HepG2 (cell line): ENCODE measurements around the gene ACTL7B. TPM values are rescaled to one million over a fixed set of nuclear protein-coding genes. Genes with fewer than 3 reads are reported as not detected.

Experiments
- ATAC-seq: fragments of 200-7000 bp; cut with Tn5 transposase; 3 replicates; pipeline ENCODE4 v1.9.1; 2020; ENCODE audit warnings: mild to moderate bottlenecking, moderate library complexity
- Bru-seq: library from RNA; stranded (reverse); fragments of 400-500 nt; gene quantifications from one replicate; lab custom pipeline; 2021; lab: Mats Ljungman, UMichigan
- BruChase-seq, 2 experiments: library from RNA; stranded (reverse); fragments of 400-500 nt; gene quantifications; one replicate each; lab custom pipeline; 2021; lab: Mats Ljungman, UMichigan
- BruUV-seq: library from RNA; stranded (reverse); fragments of 400-500 nt; replicated peaks from 2 replicates; lab custom pipeline; 2021; lab: Mats Ljungman, UMichigan
- CTCF ChIA-PET: fragments of 300-600 bp; formaldehyde crosslinking; extraction: SDS; loops from one replicate; lab custom pipeline; 2021; ENCODE audit warnings: low total read pairs, inconsistent platforms, low intra/inter-chr PET ratio; lab: Yijun Ruan, JAX
- POLR2A ChIA-PET: fragments of 350-600 bp; sonication (Branson Sonifier 250); formaldehyde crosslinking; loops from one replicate; lab custom pipeline; 2020; ENCODE audit warnings: antibody characterized with exemption, inconsistent platforms; lab: Yijun Ruan, JAX
- DNase-seq: peaks from one replicate; pipeline ENCODE4 v3.0.0-alpha.2; 2015; ENCODE audit warnings: low spot score
- FAIRE-seq: peaks from 3 replicates; lab custom pipeline; 2011; peaks lifted over from hg19 to GRCh38; lab: Jason Lieb, UNC
- H2AFZ ChIP-seq: one replicate; pipeline ENCODE4 v1.6.1; 2011; ENCODE audit warnings: low read length, inconsistent platforms
- H3K27ac ChIP-seq: fragments of 300-600 bp; 3 replicates; pipeline ENCODE4 v1.8.0; 2011; ENCODE audit warnings: mixed run types, mild to moderate bottlenecking, mixed read lengths, low read length, inconsistent platforms; ENCODE audit not compliant: insufficient read depth; ENCODE audit errors: extremely low read length
- H3K27me3 ChIP-seq, 2 experiments: fragments of 200-600 bp in 1 of 2; 2 replicates in 1 of 2; 3 replicates in 1 of 2; pipeline versions ENCODE4 v1.6.0 to v1.8.0; 2011; ENCODE audit warnings: low read length in 2 of 2, mild to moderate bottlenecking in 2 of 2, moderate library complexity in 2 of 2, inconsistent platforms in 1 of 2; ENCODE audit not compliant: insufficient read depth in 2 of 2, control insufficient read depth in 1 of 2
- H3K36me3 ChIP-seq, 2 experiments: fragments of 200-600 bp in 1 of 2; replicated peaks in 1 of 2; 2 replicates in 1 of 2; 3 replicates in 1 of 2; pipeline versions ENCODE4 v1.5.1 to v1.8.0; 2011; ENCODE audit warnings: low read length in 2 of 2, inconsistent platforms in 1 of 2; ENCODE audit not compliant: insufficient read depth in 2 of 2, control insufficient read depth in 1 of 2
- H3K4me1 ChIP-seq: 2 replicates; pipeline ENCODE4 v1.5.1; 2012; ENCODE audit warnings: low read length, inconsistent platforms; ENCODE audit not compliant: insufficient read depth
- H3K4me2 ChIP-seq: 2 replicates; pipeline ENCODE4 v1.6.0; 2011; ENCODE audit warnings: low read depth, low read length, inconsistent platforms
- H3K4me3 ChIP-seq, 3 experiments: fragments of 200-600 bp in 1 of 3; sonication (generic), shearing (Covaris generic) in 1 of 3; replicated peaks in 1 of 3; 2 replicates each; pipeline ENCODE4 v1.5.1; 2011 to 2016; ENCODE audit warnings: low read length in 3 of 3, inconsistent platforms in 2 of 3, low read depth in 2 of 3, mild to moderate bottlenecking in 2 of 3, control low read depth in 1 of 3, mixed read lengths in 1 of 3; ENCODE audit not compliant: insufficient read depth in 1 of 3
- H3K79me2 ChIP-seq: one replicate; pipeline ENCODE4 v1.6.1; 2011; ENCODE audit warnings: low read length, inconsistent platforms; ENCODE audit not compliant: insufficient read depth
- H3K9ac ChIP-seq: 2 replicates; pipeline ENCODE4 v1.6.0; 2011; ENCODE audit warnings: mild to moderate bottlenecking, low read depth, low read length, inconsistent platforms; ENCODE audit not compliant: insufficient read depth
- H3K9me3 ChIP-seq: 2 replicates; pipeline ENCODE4 v1.5.1; 2012; ENCODE audit warnings: mild to moderate bottlenecking, low read length
- H4K20me1 ChIP-seq: 2 replicates; pipeline ENCODE4 v1.6.0; 2011; ENCODE audit warnings: inconsistent platforms, mild to moderate bottlenecking, low read length, moderate library complexity; ENCODE audit not compliant: insufficient read depth
- ARID2 ChIP-seq: sonication (generic); formaldehyde crosslinking; IDR thresholded peaks from 2 replicates; pipeline ENCODE4 v1.8.1; 2022; ENCODE audit warnings: mild to moderate bottlenecking, missing genetic modification reagents, borderline replicate concordance
- CCAR2 ChIP-seq: fragments of 200-400 bp; formaldehyde crosslinking; optimal IDR thresholded peaks from 2 replicates; pipeline ENCODE3; 2018; ENCODE audit warnings: low read depth, mild to moderate bottlenecking, low read length, moderate library complexity
- CREM ChIP-seq, 2 experiments: sonication (generic) in 1 of 2; formaldehyde crosslinking in 1 of 2; IDR thresholded peaks; 2 replicates each; pipeline versions ENCODE4 v1.4.0 to v1.6.1; 2016 to 2020; ENCODE audit warnings: antibody characterized with exemption in 1 of 2, mild to moderate bottlenecking in 1 of 2, missing genetic modification reagents in 1 of 2
- IKZF1 ChIP-seq: fragments of 450-650 bp; IDR thresholded peaks from 2 replicates; pipeline ENCODE4 v1.7.1; 2016
- ISL2 ChIP-seq: sonication (generic); formaldehyde crosslinking; IDR thresholded peaks from 2 replicates; pipeline ENCODE4 v1.5.0; 2020; ENCODE audit warnings: missing genetic modification reagents
- KMT2B ChIP-seq: IDR thresholded peaks from 2 replicates; pipeline ENCODE4 v1.6.1; 2016; ENCODE audit warnings: missing genetic modification reagents, missing compliant biosample characterization
- MAFK ChIP-seq, 2 experiments: IDR thresholded peaks in 1 of 2; conservative IDR thresholded peaks in 1 of 2; 2 replicates each; pipeline ENCODE4 v1.6.1; 2011; ENCODE audit warnings: improper control_type of control experiment in 2 of 2, low read length in 2 of 2
- MIER3 ChIP-seq: IDR thresholded peaks from 2 replicates; pipeline ENCODE4 v1.6.1; 2016; ENCODE audit warnings: missing compliant biosample characterization, borderline replicate concordance
- NFIC ChIP-seq: IDR thresholded peaks from 2 replicates; pipeline ENCODE4 v1.6.1; 2012; ENCODE audit warnings: mild to moderate bottlenecking, low read length, inconsistent platforms
- NR2C2 ChIP-seq: sonication (generic); formaldehyde crosslinking; IDR thresholded peaks from 2 replicates; pipeline ENCODE4 v1.4.0; 2020; ENCODE audit warnings: missing genetic modification reagents, mild to moderate bottlenecking, moderate library complexity, borderline replicate concordance
- RFX1 ChIP-seq: fragments of 450-650 bp; IDR thresholded peaks from 2 replicates; pipeline ENCODE4 v1.6.1; 2017
- SKI ChIP-seq: fragments of 450-650 bp; IDR thresholded peaks from one replicate; pipeline ENCODE4 v1.6.1; 2018; ENCODE audit warnings: mild to moderate bottlenecking; ENCODE audit not compliant: partially characterized antibody
- SP1 ChIP-seq, 2 experiments: fragments of 450-650 bp in 1 of 2; sonication (generic) in 1 of 2; formaldehyde crosslinking in 1 of 2; IDR thresholded peaks; 2 replicates each; pipeline versions ENCODE4 v1.4.0 to v1.6.1; 2016 to 2020; ENCODE audit warnings: missing genetic modification reagents in 1 of 2
- ZNF121 ChIP-seq: sonication (generic); formaldehyde crosslinking; IDR thresholded peaks from 2 replicates; pipeline ENCODE4 v1.5.0; 2020; ENCODE audit warnings: mild to moderate bottlenecking, missing genetic modification reagents
- ZNF251 ChIP-seq: sonication (generic); formaldehyde crosslinking; IDR thresholded peaks from 2 replicates; pipeline ENCODE4 v1.9.0; 2021; ENCODE audit warnings: mild to moderate bottlenecking, missing genetic modification reagents
- ZNF512B ChIP-seq: sonication (generic); formaldehyde crosslinking; IDR thresholded peaks from 2 replicates; pipeline ENCODE4 v1.5.1; 2020; ENCODE audit warnings: missing genetic modification reagents, mild to moderate bottlenecking, borderline replicate concordance
- ZNF557 ChIP-seq: sonication (generic); formaldehyde crosslinking; IDR thresholded peaks from 2 replicates; pipeline ENCODE4 v1.4.0; 2020; ENCODE audit warnings: missing genetic modification reagents
- ZSCAN20 ChIP-seq: sonication (generic); formaldehyde crosslinking; IDR thresholded peaks from 2 replicates; pipeline ENCODE4 v1.4.0; 2020; ENCODE audit warnings: missing genetic modification reagents, mild to moderate bottlenecking, borderline replicate concordance
- WGBS: methylation state at CpG from one replicate; pipeline ENCODE4 v1.1.6; 2017; ENCODE audit warnings: low lambda C conversion rate; 5-methylcytosine and 5-hydroxymethylcytosine counted together
- in situ Hi-C: cut with HindIII; loops from 2 replicates; pipeline ENCODE4 v1.10.0; 2017; ENCODE audit warnings: low pct_unique_long_range_greater_than_20kb; ENCODE audit not compliant: extremely low pct_ligation_motif_present
- intact Hi-C: fragments of 100-400 bp; cut with micrococcal nuclease; formaldehyde crosslinking; loops from one replicate; pipeline ENCODE4 v1.10.0; 2022; ENCODE audit not compliant: unreplicated experiment
- long read RNA-seq, 2 experiments: library from RNA in 1 of 2; library from polyadenylated mRNA in 1 of 2; stranded (forward) in 1 of 2; unstranded in 1 of 2; transcript quantifications; one replicate each; pipeline ENCODE4 v2.0.0, GENCODE V29; 2019 to 2022
- polyA minus RNA-seq, 3 experiments: library from RNA; depleted of rRNA, polyadenylated mRNA; stranded (reverse); fragments of >200 nt; gene quantifications; 2 replicates each; pipeline ENCODE4 v1.2.3, GENCODE V29; 2011; ENCODE audit warnings: low replicate concordance in 1 of 3
- polyA plus RNA-seq, 8 experiments: library from polyadenylated mRNA; depleted of rRNA in 3 of 8; stranded (reverse) in 7 of 8; unstranded in 1 of 8; fragments of >200 nt; fragmentation: Illumina TruSeq in 4 of 8; extraction: Trizol in 4 of 8; gene quantifications; 2 replicates each; pipeline versions ENCODE4 v1.2.1 to v1.2.3, GENCODE V29; 2011 to 2016; ENCODE audit warnings: low read depth in 4 of 8, missing spikeins in 1 of 8, mixed read lengths in 1 of 8; ENCODE audit not compliant: insufficient read depth in 1 of 8
- total RNA-seq, 5 experiments: library from RNA; depleted of rRNA; stranded (reverse); fragments of >200 nt; fragmentation: Illumina TruSeq; extraction: Trizol; gene quantifications; 2 replicates each; pipeline ENCODE4 v1.2.3, GENCODE V29; 2016; ENCODE audit warnings: low read depth in 1 of 5

ACTL7B gene
- total RNA-seq (2016; rRNA removed; fragmentation: Illumina TruSeq; extraction: Trizol) = 0.07 TPM in 1 of 2 replicates, not detected in the other
- not detected in 2 replicates for total RNA-seq (2016; cell fraction: cytosol; rRNA removed; fragmentation: Illumina TruSeq; extraction: Trizol; ENCODE audit: low read depth)
- total RNA-seq (2016; cell fraction: insoluble cytoplasmic fraction; rRNA removed; fragmentation: Illumina TruSeq; extraction: Trizol) = 0.13 TPM in 1 of 2 replicates, not detected in the other
- not detected in 2 replicates for total RNA-seq (2016; cell fraction: membrane; rRNA removed; fragmentation: Illumina TruSeq; extraction: Trizol)
- total RNA-seq (2016; cell fraction: nucleus; rRNA removed; fragmentation: Illumina TruSeq; extraction: Trizol) = 0.50 and 0.60 TPM in 2 replicates
- 0.07 and 0.11 TPM in 2 replicates for polyA plus RNA-seq (2011; rRNA removed)
- polyA plus RNA-seq (2011; cell fraction: cytosol; rRNA removed) = 0.04 TPM in 1 of 2 replicates, not detected in the other
- 0.90 and 1.2 TPM in 2 replicates for polyA plus RNA-seq (2011; cell fraction: nucleus; rRNA removed)
- polyA plus RNA-seq (2012) = 0.07 TPM in 1 of 2 replicates, not detected in the other
- polyA plus RNA-seq (2016; cell fraction: cytosol; fragmentation: Illumina TruSeq; extraction: Trizol; ENCODE audit: low read depth) = not detected in 2 replicates
- polyA plus RNA-seq (2016; cell fraction: insoluble cytoplasmic fraction; fragmentation: Illumina TruSeq; extraction: Trizol; ENCODE audit: low read depth) = not detected in 2 replicates
- not detected in 2 replicates for polyA plus RNA-seq (2016; cell fraction: membrane; fragmentation: Illumina TruSeq; extraction: Trizol; ENCODE audit: low read depth)
- polyA plus RNA-seq (2016; cell fraction: nucleus; fragmentation: Illumina TruSeq; extraction: Trizol; ENCODE audit: insufficient read depth, low read depth) = 0.81 and 0.96 TPM in 2 replicates
- polyA minus RNA-seq (2011; rRNA and poly(A)+ RNA removed; ENCODE audit: low replicate concordance) = 0.09 and 0.16 TPM in 2 replicates
- polyA minus RNA-seq (2011; cell fraction: cytosol; rRNA and poly(A)+ RNA removed) = not detected in 2 replicates
- 1.4 and 2.0 TPM in 2 replicates for polyA minus RNA-seq (2011; cell fraction: nucleus; rRNA and poly(A)+ RNA removed)
- Bru-seq, nascent RNA = percentile 41 among the genes with signal in this experiment
- percentile 53 among the genes with signal in this experiment for BruChase-seq, experiment 1, labeled RNA remaining after a 6-hour chase
- BruChase-seq, experiment 2, labeled RNA remaining after a 2-hour chase = percentile 52 among the genes with signal in this experiment
- long read RNA-seq, experiment 1 = 0 reads
- long read RNA-seq, experiment 2 = 0 reads

- no peak within 1 kb of the TSS for H3K4me2 ChIP-seq
- H3K27me3 ChIP-seq = no peaks in the 10 kb centered on the region
- ChIA-PET POLR2A (no interaction called here), CTCF (no interaction called here)
- no peaks in the 10 kb centered on the region for H3K9me3 ChIP-seq
- no peak within 1 kb of the TSS for H3K4me3 ChIP-seq
- no TSS peak for BruUV-seq
- no peaks in the 10 kb centered on the region for H3K36me3 ChIP-seq
- intact Hi-C loops (no loop called here), in situ Hi-C loops (no loop called here)
- ATAC-seq (no peak), DNase-seq (no peak), FAIRE-seq (no peak)
- H3K27ac ChIP-seq = no peak within 1 kb of the TSS
- H3K4me1 ChIP-seq = peaks cover 45% of the 10 kb centered on the region
- 81% methylated on average over 2 of the region's 7 CpGs for WGBS
- H3K79me2 ChIP-seq = no peaks in the 10 kb centered on the region
- H2AFZ ChIP-seq = no peak within 1 kb of the TSS
- no peak within 1 kb of the TSS for H3K9ac ChIP-seq
- no peaks in the 10 kb centered on the region for H4K20me1 ChIP-seq
- TF ChIP-seq MAFK (conservative IDR thresholded peaks at IDR 0.05 in 1 of 2, IDR thresholded peaks at IDR 0.05 in 1 of 2; ENCODE audit: low read length in 2 of 2) (no peak), IKZF1 (no peak), CCAR2 (no peak), RFX1 (no peak), ZNF557 (CRISPR knock-in tag) (no peak), ISL2 (CRISPR knock-in tag) (no peak), MIER3 (CRISPR knock-in tag) (no peak), ZNF512B (CRISPR knock-in tag) (no peak), NR2C2 (CRISPR knock-in tag) (no peak), SKI (no peak), NFIC (no peak), SP1 (IDR thresholded peaks at IDR 0.05) (no peak), SP1 (CRISPR knock-in tag; IDR thresholded peaks at IDR 0.05) (no peak), ZSCAN20 (CRISPR knock-in tag) (no peak), ZNF251 (CRISPR knock-in tag) (no peak), ARID2 (no peak), CREM (IDR thresholded peaks at IDR 0.05) (no peak), CREM (CRISPR knock-in tag; IDR thresholded peaks at IDR 0.05) (no peak), ZNF121 (CRISPR knock-in tag) (no peak), KMT2B (CRISPR knock-in tag) (no peak)
These were observed at the start of gene ACTL7B for GRCh38 chr9:108855888-108856287. ACTL7B (minus strand) TSS chr9:108855986; CDS start chr9:108855930, 56 bp downstream.
